Thyroid gland (tissue), 4 donors: ENCODE measurements around the gene PADI6. TPM values are rescaled to one million over a fixed set of nuclear protein-coding genes. Genes with fewer than 3 reads are reported as not detected.
"Not testable (repeated sequence)": the region's sequence is repeated elsewhere in the genome, so short reads cannot be mapped to it uniquely, and the experiment has no call there.

Source experiments
- DNase-seq, 2 donors: peaks; one replicate each; pipeline ENCODE4 v3.0.0-alpha.2; 2019
- H3K27ac ChIP-seq, 3 donors: fragments of 200-600 bp; sonication (generic); 1 replicate in 2 of 3; 2 replicates in 1 of 3; pipeline ENCODE4 v1.5.1; 2016 to 2019; ENCODE audit warnings: mild to moderate bottlenecking in 1 of 3, moderate library complexity in 1 of 3
- H3K27me3 ChIP-seq: fragments of 200-600 bp; sonication (generic); one replicate; pipeline ENCODE4 v1.5.1; 2019
- H3K36me3 ChIP-seq, 2 donors: fragments of 200-600 bp; sonication (generic); one replicate each; pipeline ENCODE4 v1.5.1; 2016 to 2019
- H3K4me1 ChIP-seq, 2 donors: fragments of 200-600 bp; sonication (generic); one replicate each; pipeline ENCODE4 v1.5.1; 2017 to 2019
- H3K4me3 ChIP-seq, 3 donors: fragments of 200-600 bp; sonication (generic); replicated peaks in 1 of 3; 1 replicate in 2 of 3; 2 replicates in 1 of 3; pipeline ENCODE4 v1.5.1; 2016; ENCODE audit warnings: mild to moderate bottlenecking in 1 of 3
- H3K9me3 ChIP-seq: fragments of 200-600 bp; sonication (generic); one replicate; pipeline ENCODE4 v1.5.1; 2017
- POLR2A ChIP-seq, 2 donors: fragments of 450-650 bp; IDR thresholded peaks; one replicate each; pipeline ENCODE4 v1.6.1; 2017; ENCODE audit warnings: antibody characterized with exemption in 2 of 2, mild to moderate bottlenecking in 2 of 2, moderate library complexity in 1 of 2
- WGBS, 2 donors: methylation state at CpG; one replicate each; pipeline ENCODE4 v1.1.5; 2017; 5-methylcytosine and 5-hydroxymethylcytosine counted together
- intact Hi-C: fragments of 100-400 bp; cut with DNase I; formaldehyde crosslinking; loops from one replicate; pipeline ENCODE4 v1.15.1; 2023
- total RNA-seq, 4 donors: library from RNA; depleted of rRNA; stranded (reverse); fragments of >200 nt; gene quantifications; one replicate each; pipeline ENCODE4 v1.2.3, GENCODE V29; 2016
- TF ChIP-seq, protein P1 (sequence below), 6 experiments: fragments of 200-600 bp in 3 of 6; fragments of 450-650 bp in 3 of 6; sonication (generic) in 3 of 6; IDR thresholded peaks; one replicate each; pipeline ENCODE4 v1.5.1; 2016 to 2019; ENCODE audit warnings: antibody characterized with exemption in 6 of 6, mild to moderate bottlenecking in 2 of 6, inconsistent platforms in 1 of 6, moderate library complexity in 1 of 6

The PADI6 gene
- total RNA-seq, 4 donors from 2014 or later, result not detected

DNA sequence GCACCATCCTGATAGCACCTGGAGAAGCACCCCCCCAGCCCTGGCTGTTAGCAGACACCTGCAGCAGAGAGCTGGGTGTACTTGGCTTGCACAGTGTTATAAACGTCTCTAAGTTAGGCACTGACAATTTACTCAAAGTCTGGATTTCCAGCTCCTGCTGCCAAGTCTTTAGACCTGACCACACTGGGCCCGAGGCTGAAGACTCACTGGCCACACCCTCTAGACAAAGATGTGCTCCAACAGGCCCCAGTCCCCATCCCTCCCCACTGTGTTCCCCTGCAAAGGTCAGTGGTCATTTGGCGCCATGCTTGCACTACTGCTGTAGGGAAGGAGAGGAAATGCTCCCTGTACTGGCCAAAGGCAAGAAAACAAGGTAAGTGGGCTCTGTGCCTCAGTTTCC lies 31.1 kb downstream of the PADI6 start:
- WGBS, 2 donors, result 44 to 56% methylated on average over 2 to 3 of the region's 3 CpGs
- Histone ChIP-seq H3K27ac (no peak overlapping the region), H3K36me3 (peaks cover under 1 to 1% of the 10 kb centered on the region in 2 donors), H3K4me1 (no peaks in the 10 kb centered on the region), H3K9me3 (no peaks in the 10 kb centered on the region), H3K27me3 (no peaks in the 10 kb centered on the region), H3K4me3 (no peak overlapping the region)
- intact Hi-C loops, result no loop called here
- no peak for DNase-seq
- TF ChIP-seq POLR2A (IDR thresholded peaks at IDR 0.05), result no peak
- TF ChIP-seq, protein P1, sequence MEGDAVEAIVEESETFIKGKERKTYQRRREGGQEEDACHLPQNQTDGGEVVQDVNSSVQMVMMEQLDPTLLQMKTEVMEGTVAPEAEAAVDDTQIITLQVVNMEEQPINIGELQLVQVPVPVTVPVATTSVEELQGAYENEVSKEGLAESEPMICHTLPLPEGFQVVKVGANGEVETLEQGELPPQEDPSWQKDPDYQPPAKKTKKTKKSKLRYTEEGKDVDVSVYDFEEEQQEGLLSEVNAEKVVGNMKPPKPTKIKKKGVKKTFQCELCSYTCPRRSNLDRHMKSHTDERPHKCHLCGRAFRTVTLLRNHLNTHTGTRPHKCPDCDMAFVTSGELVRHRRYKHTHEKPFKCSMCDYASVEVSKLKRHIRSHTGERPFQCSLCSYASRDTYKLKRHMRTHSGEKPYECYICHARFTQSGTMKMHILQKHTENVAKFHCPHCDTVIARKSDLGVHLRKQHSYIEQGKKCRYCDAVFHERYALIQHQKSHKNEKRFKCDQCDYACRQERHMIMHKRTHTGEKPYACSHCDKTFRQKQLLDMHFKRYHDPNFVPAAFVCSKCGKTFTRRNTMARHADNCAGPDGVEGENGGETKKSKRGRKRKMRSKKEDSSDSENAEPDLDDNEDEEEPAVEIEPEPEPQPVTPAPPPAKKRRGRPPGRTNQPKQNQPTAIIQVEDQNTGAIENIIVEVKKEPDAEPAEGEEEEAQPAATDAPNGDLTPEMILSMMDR (IDR thresholded peaks at IDR 0.05), result no peak

DNA sequence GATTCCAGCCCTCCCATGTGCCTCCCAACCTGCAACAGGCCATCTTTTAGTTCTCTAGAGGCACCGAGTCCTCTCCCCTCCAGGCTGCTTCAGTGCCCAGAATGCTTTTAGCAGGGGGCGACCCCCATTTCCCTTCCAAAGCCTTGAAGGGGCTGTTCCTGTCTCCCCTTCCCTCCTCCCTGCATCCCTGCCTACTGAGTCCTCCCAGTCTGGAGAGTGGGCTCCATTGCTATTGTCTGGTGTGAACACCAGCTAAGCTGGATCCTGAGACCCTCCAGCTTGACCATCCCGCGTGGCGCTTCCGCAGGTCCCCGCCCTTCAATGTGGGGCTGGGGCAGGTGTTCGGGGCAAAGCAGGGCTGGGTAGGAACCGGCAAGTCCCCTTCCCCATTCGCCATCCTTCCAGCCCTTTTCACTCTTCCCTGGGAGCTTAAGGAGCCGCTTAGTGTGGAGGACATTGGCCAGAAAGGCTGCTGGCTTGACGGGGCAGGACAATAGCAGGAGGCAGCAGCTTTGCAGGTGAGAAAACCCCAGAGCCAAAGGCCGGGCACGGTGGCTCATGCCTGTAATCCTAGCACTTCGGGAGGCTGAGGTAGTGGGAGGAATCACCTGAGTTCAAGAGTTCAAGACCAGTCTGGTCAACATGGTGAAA lies 32.2 kb downstream of the PADI6 start:
- no peak overlapping the region for H3K4me3 ChIP-seq
- TF ChIP-seq POLR2A (IDR thresholded peaks at IDR 0.05), result no peak
- TF ChIP-seq, protein P1 (IDR thresholded peaks at IDR 0.05), result no peak
- DNase-seq, result no peak
- H3K27ac ChIP-seq, result no peak overlapping the region
- no peaks in the 10 kb centered on the region for H3K4me1 ChIP-seq
- intact Hi-C loops, result no loop called here
- no peaks in the 10 kb centered on the region for H3K9me3 ChIP-seq
- H3K36me3 ChIP-seq, result peaks cover 11% of the 10 kb centered on the region in 2 donors
- WGBS, 2 donors, result 40 to 66% methylated on average over 9 to 13 of the region's 15 CpGs
- H3K27me3 ChIP-seq, result no peaks in the 10 kb centered on the region

DNA sequence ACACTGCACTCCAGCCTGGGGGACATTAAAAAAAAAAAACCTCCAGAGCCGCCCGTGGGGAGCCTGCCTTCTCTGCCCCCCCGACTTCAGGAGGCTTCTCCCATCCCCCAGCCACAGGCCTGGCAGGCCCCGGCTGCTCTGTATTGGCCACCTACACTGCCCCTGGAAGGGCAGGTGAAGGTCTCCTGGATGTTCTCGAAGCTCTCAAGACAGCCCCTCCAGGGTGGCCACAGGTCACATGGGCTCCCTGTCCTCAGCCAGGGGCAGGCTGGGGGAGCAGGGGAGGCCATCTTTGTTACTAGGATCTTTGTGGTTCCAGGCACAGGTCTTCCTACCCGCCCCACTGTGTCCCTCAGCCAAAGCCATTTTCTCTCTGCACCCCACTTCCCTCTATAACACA lies 32.8 kb downstream of the PADI6 start:
- Histone ChIP-seq H3K27ac (no peak overlapping the region), H3K9me3 (no peaks in the 10 kb centered on the region), H3K36me3 (peaks cover 17 to 18% of the 10 kb centered on the region in 2 donors), H3K4me1 (no peaks in the 10 kb centered on the region), H3K27me3 (no peaks in the 10 kb centered on the region), H3K4me3 (no peak overlapping the region)
- DNase-seq, result no peak
- TF ChIP-seq, protein P1 (IDR thresholded peaks at IDR 0.05), result no peak
- no peak for TF ChIP-seq POLR2A (IDR thresholded peaks at IDR 0.05)
- intact Hi-C loops, result no loop called here
- WGBS, 2 donors, result 57 to 84% methylated on average over 6 of the region's 6 CpGs

DNA sequence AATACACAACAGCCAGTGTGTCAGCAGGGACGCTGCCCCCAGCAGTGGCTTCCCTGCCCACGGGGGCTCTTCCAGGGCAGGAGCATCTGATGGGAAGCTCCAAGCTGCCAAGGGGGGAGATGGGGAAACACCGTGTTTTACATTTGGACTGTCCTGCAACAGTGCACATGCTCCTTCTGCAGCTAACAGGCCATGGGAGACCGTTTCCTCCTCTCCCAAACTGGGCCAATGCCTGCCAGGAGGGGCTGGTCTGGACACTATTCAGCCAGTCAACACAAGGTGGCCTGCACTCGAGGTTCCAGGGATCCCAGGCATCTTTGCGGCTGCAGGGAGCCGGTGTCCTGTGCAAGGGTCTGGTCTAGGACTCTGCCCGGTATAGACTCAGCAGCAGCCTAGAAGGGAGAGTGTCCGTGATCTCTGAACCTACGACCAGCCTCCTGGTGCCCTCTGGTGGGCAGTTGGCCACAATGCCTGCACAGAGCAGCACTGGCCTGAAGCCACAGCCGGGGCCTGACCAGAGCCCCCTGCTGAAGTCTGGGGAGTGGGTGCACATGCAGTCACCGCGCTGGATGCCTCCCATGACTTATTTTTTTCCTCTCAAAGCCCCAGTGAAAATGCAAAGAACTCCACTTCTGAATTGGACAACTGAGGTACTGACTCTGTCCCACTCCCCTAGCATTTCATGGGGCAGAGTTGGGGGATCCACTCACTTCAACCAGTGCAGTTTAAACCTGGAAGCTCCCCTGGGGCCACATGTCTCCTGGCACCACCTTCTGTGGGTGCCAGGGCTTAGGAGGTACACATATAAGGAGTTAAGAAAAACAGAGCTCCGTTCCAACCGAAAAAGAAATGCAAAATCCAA lies 34.1 kb downstream of the PADI6 start:
- Histone ChIP-seq H3K27me3 (no peaks in the 10 kb centered on the region), H3K9me3 (no peaks in the 10 kb centered on the region), H3K4me3 (no peak overlapping the region), H3K27ac (no peak overlapping the region), H3K36me3 (peaks cover 20 to 31% of the 10 kb centered on the region in 2 donors), H3K4me1 (no peaks in the 10 kb centered on the region)
- peak; percentile 57 to 58 for DNase-seq
- 54 to 60% methylated on average over 8 to 10 of the region's 15 CpGs for WGBS, 2 donors
- TF ChIP-seq POLR2A (IDR thresholded peaks at IDR 0.05), result no peak
- TF ChIP-seq, protein P1 (IDR thresholded peaks at IDR 0.05), result peak in 5 of 6 experiments; percentile 39 to 81 (median 56)
- intact Hi-C loops, result no loop called here

DNA sequence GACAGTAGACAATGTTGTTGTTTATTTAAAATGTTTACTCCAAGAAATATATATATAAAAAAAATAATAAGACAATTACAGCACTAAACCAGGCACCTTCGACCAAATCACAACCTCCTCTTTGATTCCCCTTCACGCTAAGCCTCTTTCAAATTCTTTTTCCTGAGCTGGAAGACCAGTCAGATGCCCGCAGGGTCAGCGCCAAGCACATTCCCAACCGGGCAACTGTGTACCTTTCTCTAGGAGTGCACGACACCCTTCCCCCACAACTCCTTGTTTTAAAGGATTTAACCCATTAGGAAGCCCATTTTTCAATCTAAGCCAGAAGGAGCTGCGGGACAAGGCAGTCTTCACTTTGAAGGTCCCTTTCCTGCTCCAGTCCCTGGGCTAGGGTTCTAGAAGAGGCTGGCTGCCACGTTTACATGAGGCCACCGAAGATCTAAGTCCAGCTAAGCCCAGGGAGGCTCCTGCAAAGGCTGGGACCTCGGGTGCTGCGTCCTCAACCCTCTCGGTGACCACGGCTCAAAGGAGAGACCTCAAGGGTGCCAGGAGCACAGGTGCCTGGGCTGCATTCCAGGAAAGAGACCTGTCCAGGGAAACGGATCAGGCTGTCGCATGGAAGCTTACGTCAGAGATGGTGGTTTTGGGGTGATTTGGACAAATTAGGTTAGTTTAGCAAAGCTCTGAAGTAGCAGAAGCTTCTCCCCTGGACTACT lies 34.9 kb downstream of the PADI6 start:
- H3K4me3 ChIP-seq, H3K27ac ChIP-seq, H3K9me3 ChIP-seq, H3K27me3 ChIP-seq, H3K4me1 ChIP-seq, intact Hi-C loops: not testable (repeated sequence)
- WGBS, 2 donors, result 70 to 74% methylated on average over 16 of the region's 16 CpGs
- peak in 1 of 2 donors; percentile 15 for DNase-seq
- H3K36me3 ChIP-seq, result peaks cover 26 to 39% of the 10 kb centered on the region in 2 donors

DNA sequence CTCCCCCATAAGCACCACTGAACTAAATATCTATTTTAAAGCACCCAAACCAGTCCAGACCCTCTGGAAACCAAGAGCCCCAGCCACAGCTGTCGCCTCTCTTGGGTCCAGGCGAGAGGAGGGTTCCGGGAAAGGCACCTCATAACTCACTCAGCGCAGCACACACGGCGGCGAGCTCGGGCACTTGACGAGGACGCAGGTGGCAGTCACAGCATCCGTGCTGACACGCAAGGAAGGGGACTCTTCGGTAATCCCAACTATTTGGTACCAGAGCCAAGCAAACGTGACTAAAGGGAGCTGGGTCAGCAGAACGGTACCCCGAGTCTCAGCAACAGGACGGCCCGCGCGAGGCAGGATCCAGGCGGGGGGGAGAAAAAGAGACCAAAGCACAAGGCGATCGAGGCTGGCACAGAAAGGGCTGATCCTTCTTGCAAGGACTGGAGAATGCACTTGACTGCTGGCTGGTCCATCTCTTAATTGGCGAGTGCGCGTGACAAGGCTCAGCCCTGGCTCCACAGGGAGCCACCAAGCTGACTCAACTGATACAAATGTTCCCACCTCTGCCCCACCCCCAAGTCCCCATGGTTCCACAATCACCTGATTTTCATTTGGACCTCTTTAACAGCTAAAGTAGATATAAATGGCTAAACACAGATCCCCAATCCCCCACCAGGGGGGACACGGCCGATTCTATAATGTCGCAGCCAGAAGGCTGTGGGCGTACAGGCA lies 36.0 kb downstream of the PADI6 start:
- WGBS, 2 donors, result 93 to 95% methylated on average over 30 of the region's 30 CpGs
- H3K27ac ChIP-seq, H3K4me1 ChIP-seq, DNase-seq, intact Hi-C loops, H3K9me3 ChIP-seq, H3K27me3 ChIP-seq, H3K4me3 ChIP-seq: not testable (repeated sequence)
- peaks cover 34 to 49% of the 10 kb centered on the region in 2 donors for H3K36me3 ChIP-seq
